Measurements from ENCODE around the gene PBX1.

The PBX1 gene

DNA sequence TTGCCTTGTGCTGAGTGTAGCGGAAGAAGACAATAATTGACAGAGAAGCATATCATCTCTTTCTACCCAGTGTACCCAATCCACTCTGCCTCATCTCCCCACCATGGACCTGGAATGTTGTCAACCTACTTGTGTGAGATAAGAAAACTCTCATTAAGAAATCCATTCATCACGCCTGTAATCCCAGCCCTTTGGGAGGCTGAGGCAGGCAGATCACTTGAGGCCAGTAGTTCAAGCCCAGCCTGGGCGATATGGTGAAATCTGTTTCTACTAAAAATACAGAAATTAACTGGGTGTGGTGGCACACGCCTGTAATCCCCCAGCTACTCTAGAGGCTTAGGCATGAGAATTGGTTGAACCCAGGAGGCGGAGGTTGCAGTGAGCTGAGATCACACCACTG, 209.6 kb downstream of the PBX1 start:
- Histone ChIP-seq H3K36me3 (replicated peaks; ENCODE audit: insufficient read depth, low read length) (no peaks in the 10 kb centered on the region), H3K79me2 (ENCODE audit: low read length) (no peaks in the 10 kb centered on the region), H3K4me3 (ENCODE audit: low read length) (no peak overlapping the region), H3K27me3 (replicated peaks; ENCODE audit: insufficient read depth, low read length) (no peaks in the 10 kb centered on the region), H3F3A (ENCODE audit: insufficient read depth, low read length) (peaks cover 12% of the 10 kb centered on the region), H3K9ac (ENCODE audit: low read length) (no peak overlapping the region), H3K4me1 (ENCODE audit: low read length) (peaks cover 43% of the 10 kb centered on the region), H3K9me2 (replicated peaks; ENCODE audit: insufficient read depth, low read length) (no peaks in the 10 kb centered on the region), H4K20me1 (ENCODE audit: insufficient read depth, low read length) (no peaks in the 10 kb centered on the region), H3K4me2 (ENCODE audit: low read depth, low read length) (no peak overlapping the region; the same call in 1 of the 2 replicates), H2AFZ (ENCODE audit: low read length) (no peak overlapping the region; the same call in 1 of the 2 replicates), H3K9me3 (replicated peaks; ENCODE audit: insufficient read depth, low read length) (no peaks in the 10 kb centered on the region), H3K27ac (ENCODE audit: low read length) (no peak overlapping the region)
- TF ChIP-seq EZH2 (optimal IDR thresholded peaks at IDR 0.05; ENCODE audit: low read depth, low read length) = no peak
- no peak for TF ChIP-seq EZH2phosphoT487 (IDR thresholded peaks at IDR 0.05; ENCODE audit: low read length)
- TF ChIP-seq, protein P1, sequence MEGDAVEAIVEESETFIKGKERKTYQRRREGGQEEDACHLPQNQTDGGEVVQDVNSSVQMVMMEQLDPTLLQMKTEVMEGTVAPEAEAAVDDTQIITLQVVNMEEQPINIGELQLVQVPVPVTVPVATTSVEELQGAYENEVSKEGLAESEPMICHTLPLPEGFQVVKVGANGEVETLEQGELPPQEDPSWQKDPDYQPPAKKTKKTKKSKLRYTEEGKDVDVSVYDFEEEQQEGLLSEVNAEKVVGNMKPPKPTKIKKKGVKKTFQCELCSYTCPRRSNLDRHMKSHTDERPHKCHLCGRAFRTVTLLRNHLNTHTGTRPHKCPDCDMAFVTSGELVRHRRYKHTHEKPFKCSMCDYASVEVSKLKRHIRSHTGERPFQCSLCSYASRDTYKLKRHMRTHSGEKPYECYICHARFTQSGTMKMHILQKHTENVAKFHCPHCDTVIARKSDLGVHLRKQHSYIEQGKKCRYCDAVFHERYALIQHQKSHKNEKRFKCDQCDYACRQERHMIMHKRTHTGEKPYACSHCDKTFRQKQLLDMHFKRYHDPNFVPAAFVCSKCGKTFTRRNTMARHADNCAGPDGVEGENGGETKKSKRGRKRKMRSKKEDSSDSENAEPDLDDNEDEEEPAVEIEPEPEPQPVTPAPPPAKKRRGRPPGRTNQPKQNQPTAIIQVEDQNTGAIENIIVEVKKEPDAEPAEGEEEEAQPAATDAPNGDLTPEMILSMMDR (IDR thresholded peaks at IDR 0.05; ENCODE audit: low read length) = no peak
- DNase-seq = no peak

DNA sequence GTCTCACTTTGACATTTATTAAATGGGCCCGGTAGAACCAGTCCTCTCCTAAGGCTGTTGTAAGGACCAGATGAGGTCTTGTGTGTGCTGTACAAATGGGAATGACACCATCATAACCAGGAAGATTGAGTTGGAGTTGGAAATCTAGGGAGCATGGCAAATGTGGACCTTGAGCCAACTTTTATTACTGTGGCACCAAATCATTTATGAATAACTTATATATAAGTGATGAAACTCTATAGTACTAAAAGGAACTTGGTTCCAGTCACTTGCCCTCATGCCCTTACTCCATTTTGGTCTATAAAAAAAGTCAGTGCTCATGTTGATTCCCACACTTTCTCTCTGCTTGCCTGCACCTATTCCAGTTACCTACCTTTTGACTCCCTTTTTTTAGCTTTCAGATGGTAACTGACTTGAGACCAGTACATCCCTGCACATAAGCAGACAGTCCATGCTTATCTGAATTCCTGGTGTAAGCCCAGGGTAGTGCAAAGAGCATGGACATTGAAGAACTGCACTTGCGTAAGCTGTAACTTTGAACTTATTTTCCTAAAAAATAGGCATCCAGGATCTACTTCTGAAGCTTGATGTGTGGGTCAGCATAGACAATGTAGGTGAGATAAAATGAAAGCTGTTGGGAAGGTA, 210.6 kb downstream of the PBX1 start:
- H3K4me1 ChIP-seq (ENCODE audit: low read length) = peaks cover 43% of the 10 kb centered on the region
- no peaks in the 10 kb centered on the region for H3K9me2 ChIP-seq (replicated peaks; ENCODE audit: insufficient read depth, low read length)
- no peak overlapping the region for H2AFZ ChIP-seq (ENCODE audit: low read length)

DNA sequence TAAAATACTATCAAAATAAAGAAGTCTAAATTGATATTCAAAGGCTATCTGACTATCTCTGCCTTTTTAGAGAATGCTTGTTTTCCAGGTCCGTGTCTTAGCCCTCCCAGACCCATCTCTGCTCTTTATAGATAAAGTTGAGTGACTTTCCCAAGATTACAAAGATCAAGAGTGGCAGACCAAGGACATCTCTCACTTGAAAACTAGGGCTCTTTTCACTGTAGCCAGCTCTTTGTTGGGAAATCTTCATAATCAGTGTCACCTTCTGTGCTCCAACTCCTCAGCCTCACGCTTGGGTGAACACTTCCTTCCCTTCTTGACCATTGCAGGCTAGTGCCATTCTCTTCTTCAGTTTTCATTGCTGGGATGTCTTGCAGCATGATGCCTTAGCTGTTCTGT, 211.1 kb downstream of the PBX1 start:
- H3K4me2 ChIP-seq (ENCODE audit: low read depth, low read length) = no peak overlapping the region
- H3K4me3 ChIP-seq (ENCODE audit: low read length) = no peak overlapping the region
- H3K9me3 ChIP-seq (replicated peaks; ENCODE audit: insufficient read depth, low read length) = no peaks in the 10 kb centered on the region
- H3K9me2 ChIP-seq (replicated peaks; ENCODE audit: insufficient read depth, low read length) = no peaks in the 10 kb centered on the region
- no peaks in the 10 kb centered on the region for H3K36me3 ChIP-seq (replicated peaks; ENCODE audit: insufficient read depth, low read length)
- no peak for TF ChIP-seq EZH2phosphoT487 (IDR thresholded peaks at IDR 0.05; ENCODE audit: low read length)
- no peak for TF ChIP-seq EZH2 (optimal IDR thresholded peaks at IDR 0.05; ENCODE audit: low read depth, low read length)
- TF ChIP-seq, protein P1 (IDR thresholded peaks at IDR 0.05; ENCODE audit: low read length) = no peak
- no peaks in the 10 kb centered on the region for H4K20me1 ChIP-seq (ENCODE audit: insufficient read depth, low read length)
- H3K4me1 ChIP-seq (ENCODE audit: low read length) = peaks cover 43% of the 10 kb centered on the region
- no peak overlapping the region for H2AFZ ChIP-seq (ENCODE audit: low read length)
- no peaks in the 10 kb centered on the region for H3K79me2 ChIP-seq (ENCODE audit: low read length)
- peaks cover 12% of the 10 kb centered on the region for H3F3A ChIP-seq (ENCODE audit: insufficient read depth, low read length)
- H3K27ac ChIP-seq (ENCODE audit: low read length) = no peak overlapping the region
- no peak for DNase-seq
- no peaks in the 10 kb centered on the region for H3K27me3 ChIP-seq (replicated peaks; ENCODE audit: insufficient read depth, low read length)
- H3K9ac ChIP-seq (ENCODE audit: low read length) = no peak overlapping the region

More for the DNA sequence above, 210.6 kb downstream of the PBX1 start:
- DNase-seq = no peak
- no peak overlapping the region for H3K9ac ChIP-seq (ENCODE audit: low read length)
- no peak overlapping the region for H3K4me3 ChIP-seq (ENCODE audit: low read length)
- H4K20me1 ChIP-seq (ENCODE audit: insufficient read depth, low read length) = no peaks in the 10 kb centered on the region
- no peak overlapping the region for H3K4me2 ChIP-seq (ENCODE audit: low read depth, low read length)
- TF ChIP-seq, protein P1 (IDR thresholded peaks at IDR 0.05; ENCODE audit: low read length) = no peak
- TF ChIP-seq EZH2phosphoT487 (IDR thresholded peaks at IDR 0.05; ENCODE audit: low read length) (no peak), EZH2 (optimal IDR thresholded peaks at IDR 0.05; ENCODE audit: low read depth, low read length) (no peak)
- H3K36me3 ChIP-seq (replicated peaks; ENCODE audit: insufficient read depth, low read length) = no peaks in the 10 kb centered on the region
- H3F3A ChIP-seq (ENCODE audit: insufficient read depth, low read length) = peaks cover 12% of the 10 kb centered on the region
- no peaks in the 10 kb centered on the region for H3K9me3 ChIP-seq (replicated peaks; ENCODE audit: insufficient read depth, low read length)
- no peak overlapping the region for H3K27ac ChIP-seq (ENCODE audit: low read length)
- H3K79me2 ChIP-seq (ENCODE audit: low read length) = no peaks in the 10 kb centered on the region
- H3K27me3 ChIP-seq (replicated peaks; ENCODE audit: insufficient read depth, low read length) = no peaks in the 10 kb centered on the region
